Testis (tissue), 3 donors: ENCODE results near the gene ARSG. TPM values are rescaled to one million over a fixed set of nuclear protein-coding genes. Genes with fewer than 3 reads are reported as not detected.
"Not testable (repeated sequence)": the region's sequence is repeated elsewhere in the genome, so short reads cannot be mapped to it uniquely, and the experiment has no call there.

Experiments used
- DNase-seq: peaks from one replicate; pipeline ENCODE4 v3.0.0-alpha.2; 2019
- H3K27ac ChIP-seq, 2 donors: fragments of 200-600 bp; sonication (generic); one replicate each; pipeline ENCODE4 v1.5.1; 2019
- H3K27me3 ChIP-seq: fragments of 200-600 bp; sonication (generic); one replicate; pipeline ENCODE4 v1.5.1; 2019
- H3K36me3 ChIP-seq: fragments of 200-600 bp; sonication (generic); one replicate; pipeline ENCODE4 v1.5.1; 2017; ENCODE audit warnings: low read depth; ENCODE audit errors: missing control alignments
- H3K4me1 ChIP-seq: fragments of 200-600 bp; sonication (generic); one replicate; pipeline ENCODE4 v1.5.1; 2019
- H3K4me3 ChIP-seq, 2 donors: fragments of 200-600 bp; sonication (generic); one replicate each; pipeline ENCODE4 v1.5.1; 2017 to 2019
- H3K9me3 ChIP-seq: fragments of 200-600 bp; sonication (generic); one replicate; pipeline ENCODE4 v1.5.1; 2017
- CTCF ChIP-seq, 3 experiments: fragments of 450-650 bp in 2 of 3; fragments of 200-600 bp in 1 of 3; sonication (generic) in 1 of 3; IDR thresholded peaks; one replicate each; pipeline ENCODE4 v1.5.1; 2016 to 2019; ENCODE audit warnings: antibody characterized with exemption in 3 of 3, mild to moderate bottlenecking in 2 of 3, moderate library complexity in 1 of 3
- POLR2A ChIP-seq: fragments of 450-650 bp; IDR thresholded peaks from one replicate; pipeline ENCODE4 v1.6.1; 2017; ENCODE audit warnings: antibody characterized with exemption, mild to moderate bottlenecking, moderate library complexity
- WGBS, 2 donors: methylation state at CpG; one replicate each; pipeline ENCODE4 v1.1.5; 2018; 5-methylcytosine and 5-hydroxymethylcytosine counted together
- intact Hi-C: fragments of 100-400 bp; cut with DNase I; formaldehyde crosslinking; loops from one replicate; pipeline ENCODE4 v1.15.1; 2023; ENCODE audit warnings: low total_unique reads
- polyA plus RNA-seq: library from polyadenylated mRNA; stranded (reverse); fragments of 350-450 nt; fragmentation: Illumina TruSeq; extraction: RNeasy Lipid Tissue Mini Kit (QIAGEN cat#74804); gene quantifications from one replicate; pipeline ENCODE4 v1.2.3, GENCODE V29; 2014; ENCODE audit warnings: low read depth, low replicate concordance; ENCODE audit not compliant: insufficient read depth
- total RNA-seq, 2 donors: library from RNA; depleted of rRNA; stranded (reverse); fragments of >200 nt; gene quantifications; one replicate each; pipeline ENCODE4 v1.2.3, GENCODE V29; 2016

Gene ARSG
- total and polyA plus RNA-seq, 3 donors from 2014 or later = 7.4 to 16.9 (median 12.5) TPM

GRCh38 chr17:68325961-68326360 is 34.7 kb downstream of the ARSG start:
- no peaks in the 10 kb centered on the region for H3K27me3 ChIP-seq
- no peak for TF ChIP-seq CTCF (IDR thresholded peaks at IDR 0.05)
- TF ChIP-seq POLR2A = no peak
- no peaks in the 10 kb centered on the region for H3K36me3 ChIP-seq
- no peak overlapping the region for H3K27ac ChIP-seq
- no peak for DNase-seq
- H3K4me3 ChIP-seq = no peak overlapping the region
- intact Hi-C loops = no loop called here
- no peaks in the 10 kb centered on the region for H3K4me1 ChIP-seq
- H3K9me3 ChIP-seq = no peaks in the 10 kb centered on the region
- WGBS, 2 donors = 63 to 92% methylated on average over 5 of the region's 5 CpGs

- no peak overlapping the region for H3K27ac ChIP-seq
- TF ChIP-seq POLR2A = no peak
- no peak for TF ChIP-seq CTCF (IDR thresholded peaks at IDR 0.05)
These were observed 35.4 kb downstream of the ARSG start for GRCh38 chr17:68326681-68327080.

GRCh38 chr17:68327823-68328557 is 36.7 kb downstream of the ARSG start:
- DNase-seq = no peak
- TF ChIP-seq CTCF (IDR thresholded peaks at IDR 0.05) = no peak
- TF ChIP-seq POLR2A = no peak

More at GRCh38 chr17:68326681-68327080, 35.4 kb downstream of the ARSG start:
- DNase-seq = no peak
- no peaks in the 10 kb centered on the region for H3K27me3 ChIP-seq
- H3K4me3 ChIP-seq = no peak overlapping the region
- no peaks in the 10 kb centered on the region for H3K9me3 ChIP-seq
- WGBS, 2 donors = 88 to 92% methylated on average over 5 of the region's 5 CpGs
- intact Hi-C loops = no loop called here
- no peaks in the 10 kb centered on the region for H3K36me3 ChIP-seq
- H3K4me1 ChIP-seq = no peaks in the 10 kb centered on the region

GRCh38 chr17:68328676-68329075 is 37.4 kb downstream of the ARSG start:
- Histone ChIP-seq H3K4me3 (no peak overlapping the region), H3K36me3 (no peaks in the 10 kb centered on the region), H3K4me1 (no peaks in the 10 kb centered on the region), H3K27ac (no peak overlapping the region), H3K9me3 (no peaks in the 10 kb centered on the region), H3K27me3 (no peaks in the 10 kb centered on the region)
- no peak for TF ChIP-seq POLR2A
- no peak for DNase-seq
- intact Hi-C loops = no loop called here
- 61 to 81% methylated on average over 4 of the region's 4 CpGs for WGBS, 2 donors

More at GRCh38 chr17:68327823-68328557, 36.7 kb downstream of the ARSG start:
- intact Hi-C loops = no loop called here
- H3K27ac ChIP-seq = no peak overlapping the region
- H3K36me3 ChIP-seq = no peaks in the 10 kb centered on the region
- no peak overlapping the region for H3K4me3 ChIP-seq
- no peaks in the 10 kb centered on the region for H3K4me1 ChIP-seq
- H3K27me3 ChIP-seq = no peaks in the 10 kb centered on the region
- 91 to 97% methylated on average over 8 of the region's 8 CpGs for WGBS, 2 donors
- H3K9me3 ChIP-seq = no peaks in the 10 kb centered on the region

GRCh38 chr17:68329331-68329730 is 38.0 kb downstream of the ARSG start:
- 92 to 96% methylated on average over 4 to 7 of the region's 7 CpGs for WGBS, 2 donors
- intact Hi-C loops = no loop called here
- Histone ChIP-seq H3K36me3 (no peaks in the 10 kb centered on the region), H3K9me3 (no peaks in the 10 kb centered on the region), H3K4me1 (no peaks in the 10 kb centered on the region), H3K4me3 (no peak overlapping the region), H3K27me3 (no peaks in the 10 kb centered on the region), H3K27ac (no peak overlapping the region)
- no peak for DNase-seq
- TF ChIP-seq CTCF (IDR thresholded peaks at IDR 0.05) = no peak
- no peak for TF ChIP-seq POLR2A

GRCh38 chr17:68331932-68332331 is 40.6 kb downstream of the ARSG start:
- H3K27me3 ChIP-seq, intact Hi-C loops: not testable (repeated sequence)

More at GRCh38 chr17:68331932-68332331, 40.6 kb downstream of the ARSG start:
- not testable (repeated sequence) for H3K27ac ChIP-seq, H3K4me1 ChIP-seq, H3K9me3 ChIP-seq, H3K36me3 ChIP-seq, H3K4me3 ChIP-seq, DNase-seq
- 96% methylated on average over 12 of the region's 12 CpGs for WGBS, 2 donors
